Measurements from ENCODE around the gene UQCR10. TPM values are rescaled to one million over a fixed set of nuclear protein-coding genes. Genes with fewer than 3 reads are reported as not detected.
A peak's percentile ranks its signal among the peaks of the same experiment; 100 is the strongest.

Gene UQCR10
- total and polyA plus RNA-seq, 2 of the 4 experiments (the other 2 are of a cell fraction), result 103 to 260 TPM

GRCh38 chr22:29758959-29759358 is 8.2 kb upstream of the UQCR10 start:
- no peak overlapping the region for H3K4me3 ChIP-seq (ENCODE audit: insufficient read depth, low read depth, low read length)
- H4K8ac ChIP-seq (ENCODE audit: low read depth in 2 of 2, low read length in 2 of 2), result no peak overlapping the region
- POLR2A ChIA-PET (ENCODE audit: unreplicated experiment), result no interaction called here
- H3K9me3 ChIP-seq (ENCODE audit: control insufficient read depth, insufficient read depth, low read length), result no peaks in the 10 kb centered on the region
- H3K4me1 ChIP-seq (ENCODE audit: control insufficient read depth, insufficient read depth, low read length), result no peaks in the 10 kb centered on the region
- ATAC-seq (ENCODE audit: low read depth) (no peak), DNase-seq (no peak)
- no peaks in the 10 kb centered on the region; the same call in 1 of the 2 replicates for H4K20me1 ChIP-seq (ENCODE audit: insufficient read depth, low read length)
- no peak overlapping the region for H3K4me2 ChIP-seq (ENCODE audit: low read depth, low read length)
- dilution Hi-C loops (cut with HindIII; ENCODE audit: low sequenced_read_pairs, unreplicated experiment) (no loop called here), in situ Hi-C loops (cut with MboI; ENCODE audit: low sequenced_read_pairs) (no loop called here), intact Hi-C loops (cut with micrococcal nuclease) (no loop called here)
- peak overlapping the region; percentile 43; the same call in 1 of the 2 replicates for H3K23ac ChIP-seq (ENCODE audit: low read depth, low read length)
- H3K4ac ChIP-seq (ENCODE audit: low read depth, low read length), result no peak overlapping the region
- H3K79me1 ChIP-seq (ENCODE audit: low read depth in 1 of 2, low read length in 2 of 2), result peaks cover 3 to 11% of the 10 kb centered on the region in 2 experiments
- no peak overlapping the region for H2AK9ac ChIP-seq (replicated peaks; ENCODE audit: low read depth, low read length, poor library complexity)
- 0 out of 2 replicates have a peak, but pooled peaks cover 2% of the 10 kb centered on the region for H3K36me3 ChIP-seq (ENCODE audit: control insufficient read depth, insufficient read depth, low read length)
- TF ChIP-seq, protein P1, sequence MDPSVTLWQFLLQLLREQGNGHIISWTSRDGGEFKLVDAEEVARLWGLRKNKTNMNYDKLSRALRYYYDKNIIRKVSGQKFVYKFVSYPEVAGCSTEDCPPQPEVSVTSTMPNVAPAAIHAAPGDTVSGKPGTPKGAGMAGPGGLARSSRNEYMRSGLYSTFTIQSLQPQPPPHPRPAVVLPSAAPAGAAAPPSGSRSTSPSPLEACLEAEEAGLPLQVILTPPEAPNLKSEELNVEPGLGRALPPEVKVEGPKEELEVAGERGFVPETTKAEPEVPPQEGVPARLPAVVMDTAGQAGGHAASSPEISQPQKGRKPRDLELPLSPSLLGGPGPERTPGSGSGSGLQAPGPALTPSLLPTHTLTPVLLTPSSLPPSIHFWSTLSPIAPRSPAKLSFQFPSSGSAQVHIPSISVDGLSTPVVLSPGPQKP (IDR thresholded peaks at IDR 0.05; ENCODE audit: borderline replicate concordance, low read depth, low read length), result no peak
- no peak overlapping the region for H2BK5ac ChIP-seq (ENCODE audit: low read depth, low read length, poor library complexity, severe bottlenecking)
- no peak overlapping the region for H2AK5ac ChIP-seq (ENCODE audit: low read depth, low read length)
- H3K18ac ChIP-seq (ENCODE audit: low read depth, low read length), result no peak overlapping the region
- H3K27me3 ChIP-seq (ENCODE audit: control insufficient read depth, insufficient read depth, low read length), result no peaks in the 10 kb centered on the region
- H2BK20ac ChIP-seq (ENCODE audit: low read depth, low read length), result no peak overlapping the region
- H2AFZ ChIP-seq (replicated peaks; ENCODE audit: low read length, poor library complexity), result no peak overlapping the region
- no peak overlapping the region for H3K14ac ChIP-seq (replicated peaks; ENCODE audit: low read depth, low read length)
- H2BK15ac ChIP-seq (ENCODE audit: low read depth, low read length), result no peak overlapping the region
- H3K9me1 ChIP-seq (ENCODE audit: insufficient read depth, low read length), result no peaks in the 10 kb centered on the region
- H3K27ac ChIP-seq (ENCODE audit: insufficient read depth, low read length), result no peak overlapping the region
- no peak overlapping the region for H2BK120ac ChIP-seq (ENCODE audit: low read depth, low read length)
- CTCF ChIA-PET, result no interaction called here
- no peak overlapping the region for H4K5ac ChIP-seq (ENCODE audit: low read depth, low read length)
- H3K9ac ChIP-seq (ENCODE audit: low read depth, low read length), result no peak overlapping the region
- H3K56ac ChIP-seq (ENCODE audit: extremely low read depth, insufficient read depth, low read length), result no peak overlapping the region
- no peak overlapping the region for H4K91ac ChIP-seq (ENCODE audit: insufficient read depth, low read depth, low read length)
- BruUV-seq (replicated peaks), result no TSS peak
- WGBS, 2 experiments (ENCODE audit: extremely low coverage in 2 of 2, insufficient read length in 1 of 2), result no CpG with 5 or more reads among the region's 5 CpGs
